Stimulated activated naive CD8-positive, alpha-beta T cell treated with anti-CD3 and anti-CD28 coated beads, Interleukin-15, Interleukin-2, amounts not matched to agents 100 ng/mL and 50 ng/mL, for 24 hours (primary cell): ENCODE results near the gene OR2W1.

Source experiments
- H3K27ac Mint-ChIP-seq: one replicate; pipeline ENCODE4 v1.8.0; 2021; ENCODE audit warnings: mild to moderate bottlenecking, mixed read lengths
- H3K27me3 Mint-ChIP-seq: one replicate; pipeline ENCODE4 v1.8.0; 2021; ENCODE audit warnings: mixed read lengths
- H3K36me3 Mint-ChIP-seq: one replicate; pipeline ENCODE4 v1.8.0; 2021; ENCODE audit warnings: low read depth, mixed read lengths
- H3K4me1 Mint-ChIP-seq: one replicate; pipeline ENCODE4 v1.8.0; 2021; ENCODE audit warnings: low read depth, mixed read lengths
- H3K4me3 Mint-ChIP-seq: one replicate; pipeline ENCODE4 v1.8.0; 2021; ENCODE audit warnings: mild to moderate bottlenecking, mixed read lengths
- H3K9me3 Mint-ChIP-seq: one replicate; pipeline ENCODE4 v1.8.0; 2021; ENCODE audit warnings: mixed read lengths

The OR2W1 gene

GRCh38 chr6:29016559-29017427 is 28.2 kb downstream of the OR2W1 start:
- Mint-ChIP-seq H3K9me3 (no peaks in the 10 kb centered on the region), H3K27ac (peak overlapping the region; percentile 53), H3K4me3 (peak overlapping the region; percentile 86), H3K36me3 (no peaks in the 10 kb centered on the region), H3K27me3 (peaks cover 48% of the 10 kb centered on the region), H3K4me1 (peaks cover 19% of the 10 kb centered on the region)

GRCh38 chr6:29014729-29015608 is 30.0 kb downstream of the OR2W1 start:
- peaks cover 26% of the 10 kb centered on the region for H3K4me1 Mint-ChIP-seq
- H3K27ac Mint-ChIP-seq = no peak overlapping the region
- H3K27me3 Mint-ChIP-seq = peaks cover 52% of the 10 kb centered on the region
- H3K9me3 Mint-ChIP-seq = no peaks in the 10 kb centered on the region
- H3K36me3 Mint-ChIP-seq = no peaks in the 10 kb centered on the region
- no peak overlapping the region for H3K4me3 Mint-ChIP-seq

- H3K36me3 Mint-ChIP-seq = no peaks in the 10 kb centered on the region
- H3K4me3 Mint-ChIP-seq = peak overlapping the region; percentile 85
- H3K27me3 Mint-ChIP-seq = peaks cover 49% of the 10 kb centered on the region
- peaks cover under 1% of the 10 kb centered on the region for H3K9me3 Mint-ChIP-seq
- H3K27ac Mint-ChIP-seq = peak overlapping the region; percentile 67
- peaks cover 16% of the 10 kb centered on the region for H3K4me1 Mint-ChIP-seq
These were observed 33.7 kb downstream of the OR2W1 start for GRCh38 chr6:29011276-29011734.

GRCh38 chr6:29009358-29009757 is 35.6 kb downstream of the OR2W1 start:
- Mint-ChIP-seq H3K27me3 (peaks cover 57% of the 10 kb centered on the region), H3K36me3 (no peaks in the 10 kb centered on the region)

GRCh38 chr6:29008089-29008488 is 36.9 kb downstream of the OR2W1 start:
- Mint-ChIP-seq H3K4me3 (no peak overlapping the region), H3K27me3 (peaks cover 50% of the 10 kb centered on the region), H3K9me3 (peaks cover 5% of the 10 kb centered on the region), H3K27ac (no peak overlapping the region), H3K4me1 (peaks cover 23% of the 10 kb centered on the region), H3K36me3 (no peaks in the 10 kb centered on the region)

More at GRCh38 chr6:29009358-29009757, 35.6 kb downstream of the OR2W1 start:
- Mint-ChIP-seq H3K4me3 (no peak overlapping the region), H3K4me1 (peaks cover 23% of the 10 kb centered on the region), H3K27ac (no peak overlapping the region), H3K9me3 (peaks cover 5% of the 10 kb centered on the region)

- peak within 1 kb of the TSS; percentile 80 for H3K4me3 Mint-ChIP-seq
- H3K27ac Mint-ChIP-seq = peak within 1 kb of the TSS; percentile 78
- H3K4me1 Mint-ChIP-seq = peaks cover 16% of the 10 kb centered on the region
- no peaks in the 10 kb centered on the region for H3K36me3 Mint-ChIP-seq
- H3K27me3 Mint-ChIP-seq = peaks cover 34% of the 10 kb centered on the region
- peaks cover 5% of the 10 kb centered on the region for H3K9me3 Mint-ChIP-seq
These were observed 39.6 kb downstream of the OR2W1 start, which contains the start of gene ZNF311 for GRCh38 chr6:29005183-29005885. TSS of gene ZNF311 (minus strand) at chr6:29005315. CDS start at chr6:29003954, 1,361 bp downstream.

- Mint-ChIP-seq H3K4me1 (no peaks in the 10 kb centered on the region), H3K4me3 (no peak overlapping the region), H3K9me3 (no peaks in the 10 kb centered on the region), H3K27ac (no peak overlapping the region), H3K27me3 (peaks cover 26% of the 10 kb centered on the region), H3K36me3 (no peaks in the 10 kb centered on the region)
These were observed 48.0 kb downstream of the OR2W1 start for GRCh38 chr6:28996844-28997510.

- Mint-ChIP-seq H3K4me1 (no peaks in the 10 kb centered on the region), H3K36me3 (no peaks in the 10 kb centered on the region), H3K27ac (no peak overlapping the region), H3K4me3 (no peak overlapping the region), H3K9me3 (no peaks in the 10 kb centered on the region), H3K27me3 (peaks cover 22% of the 10 kb centered on the region)
These were observed 49.8 kb downstream of the OR2W1 start for GRCh38 chr6:28995093-28995650.
